HG03103 (cell line): ENCODE measurements around the gene MALSU1.
"Not testable (repeated sequence)": the region's sequence is repeated elsewhere in the genome, so short reads cannot be mapped to it uniquely, and the experiment has no call there.

Source experiments
- ATAC-seq: cut with Tn5 transposase; IDR thresholded peaks from one replicate; pipeline ENCODE4 v1.9.1; 2021; ENCODE audit warnings: low read depth; ENCODE audit not compliant: unreplicated experiment

Gene MALSU1

DNA sequence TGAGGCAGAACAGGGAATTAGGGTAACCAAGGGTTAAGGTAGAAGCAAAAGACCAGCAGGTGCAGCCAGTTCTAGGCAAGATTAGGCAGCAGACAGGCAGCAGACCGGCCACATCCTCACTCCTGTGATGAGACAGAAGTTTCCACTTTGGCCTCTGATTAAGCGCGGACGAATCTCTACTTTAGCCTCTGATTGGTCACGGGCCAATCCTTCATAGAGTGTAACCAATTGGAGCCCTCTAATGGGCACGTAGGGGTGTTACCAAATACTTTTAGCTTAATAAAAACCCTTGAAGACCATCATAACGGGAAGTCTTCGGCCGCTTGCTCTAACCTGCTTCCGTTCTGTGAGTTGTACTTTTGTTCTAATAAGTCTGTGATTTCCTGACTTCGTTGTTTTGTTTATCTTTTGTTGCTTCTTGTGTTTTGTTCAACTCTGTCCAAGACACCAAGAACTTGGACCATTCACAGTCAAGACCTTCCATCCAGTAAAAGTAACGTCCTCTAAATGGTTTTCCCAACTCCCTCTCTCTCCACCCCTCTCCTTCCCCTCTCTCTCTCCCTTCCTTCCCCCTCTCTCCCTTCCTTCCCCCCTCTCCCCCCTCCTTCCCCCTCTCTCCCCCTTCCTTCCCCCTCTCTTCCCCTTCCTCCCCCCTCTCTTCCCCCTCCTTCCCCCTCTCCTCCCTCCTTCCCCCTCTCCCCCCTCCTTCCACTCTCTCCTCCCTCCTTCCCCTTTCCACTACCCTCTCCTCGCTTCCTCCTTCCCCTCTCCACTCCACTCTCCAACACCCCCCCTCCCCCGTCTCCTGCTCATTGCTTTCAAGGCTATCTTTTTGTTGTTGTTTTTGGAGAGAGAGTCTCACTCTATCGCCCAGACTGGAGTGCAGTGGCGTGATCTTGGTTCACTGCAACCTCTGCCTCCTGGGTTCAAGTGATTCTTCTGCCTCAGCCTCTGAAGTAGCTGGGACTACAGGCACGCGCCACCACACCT is 13.2 kb upstream of the MALSU1 start:
- ATAC-seq = no peak

DNA sequence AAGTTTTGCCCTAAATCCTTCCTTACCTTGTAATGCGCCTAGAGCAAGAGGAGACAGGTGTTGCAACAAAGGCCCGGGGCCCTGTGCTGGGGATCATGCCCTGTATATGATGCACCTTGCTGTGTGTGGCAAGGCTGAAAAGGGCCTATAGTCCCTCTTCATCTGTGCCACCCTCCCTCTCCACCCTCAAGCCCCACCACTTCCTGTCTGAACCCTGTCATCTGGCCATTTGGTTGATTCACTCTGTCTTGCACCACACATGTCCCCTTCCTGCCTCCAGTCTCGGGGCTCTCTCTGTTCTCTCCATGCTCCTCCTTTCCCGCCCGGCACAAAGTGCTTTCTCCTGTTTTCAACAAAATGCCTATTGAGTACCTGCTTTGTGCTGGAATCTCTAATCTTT is 11.5 kb upstream of the MALSU1 start:
- no peak for ATAC-seq

DNA sequence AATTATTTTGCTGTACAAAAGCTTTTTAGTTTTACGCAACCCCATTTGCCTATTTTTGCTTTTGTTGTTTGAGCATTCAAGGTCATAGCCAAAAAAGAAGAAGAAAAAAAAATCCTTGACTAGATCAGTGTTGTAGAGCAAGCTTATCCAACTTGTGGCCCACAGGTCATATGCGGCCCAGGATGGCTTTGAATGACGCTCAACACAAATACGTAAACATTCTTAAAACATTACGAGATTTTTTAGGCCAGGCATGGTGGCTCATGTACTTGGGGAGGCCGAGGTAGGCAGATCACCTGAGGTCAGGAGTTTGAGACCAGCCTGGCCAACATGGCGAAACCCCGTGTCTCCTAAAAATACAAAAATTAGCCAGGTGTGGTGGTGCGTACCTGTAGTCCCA is 8.1 kb upstream of the MALSU1 start:
- no peak for ATAC-seq

DNA sequence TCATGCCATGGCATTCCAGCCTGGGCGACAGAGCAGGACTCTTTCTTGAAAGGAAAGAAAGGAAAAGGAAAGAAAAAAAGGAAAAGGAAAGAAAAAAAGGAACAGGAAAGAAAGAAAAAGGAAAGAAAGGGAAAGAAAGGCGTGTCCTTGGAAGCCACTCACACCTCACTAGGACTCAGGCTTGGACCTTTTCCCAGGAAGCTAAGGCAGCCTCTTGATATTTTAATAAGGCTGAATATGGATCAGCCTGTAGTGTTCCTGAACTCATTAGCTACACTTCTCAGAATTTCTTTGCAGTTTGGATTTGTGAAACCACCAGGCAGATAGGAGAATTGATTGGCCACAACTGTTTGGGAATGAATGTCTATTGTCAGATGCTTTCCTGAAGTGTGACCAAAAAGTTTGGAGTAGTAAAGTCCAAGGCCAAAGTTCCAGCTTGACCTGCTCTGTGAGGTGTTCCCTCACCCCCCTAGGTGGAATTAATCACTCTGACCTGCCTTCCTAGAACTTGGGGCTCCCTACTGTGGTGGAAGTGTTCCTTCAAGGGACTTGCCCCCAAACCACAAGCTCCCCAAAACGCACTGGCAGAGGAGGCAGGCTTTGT is 7.1 kb upstream of the MALSU1 start:
- no peak for ATAC-seq

DNA sequence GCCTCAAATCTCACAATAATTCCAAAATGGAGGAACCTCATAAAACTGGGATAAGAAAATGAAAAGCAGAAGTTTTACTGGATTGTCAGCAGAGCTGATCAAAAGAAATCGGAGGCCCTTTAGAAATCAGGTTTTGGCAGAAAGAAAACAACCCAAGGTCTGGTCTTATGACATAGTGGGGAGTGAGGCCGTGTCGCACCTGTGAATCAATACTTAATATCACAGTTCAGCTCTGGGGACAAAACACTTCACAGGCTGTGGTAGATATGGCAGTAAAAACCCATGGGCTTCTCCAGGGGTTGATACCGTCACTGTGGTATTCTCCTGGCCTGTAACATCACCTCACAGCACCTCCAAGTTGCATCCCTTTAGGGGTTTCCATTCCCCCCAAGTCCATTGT is 6.5 kb upstream of the MALSU1 start:
- ATAC-seq = no peak

DNA sequence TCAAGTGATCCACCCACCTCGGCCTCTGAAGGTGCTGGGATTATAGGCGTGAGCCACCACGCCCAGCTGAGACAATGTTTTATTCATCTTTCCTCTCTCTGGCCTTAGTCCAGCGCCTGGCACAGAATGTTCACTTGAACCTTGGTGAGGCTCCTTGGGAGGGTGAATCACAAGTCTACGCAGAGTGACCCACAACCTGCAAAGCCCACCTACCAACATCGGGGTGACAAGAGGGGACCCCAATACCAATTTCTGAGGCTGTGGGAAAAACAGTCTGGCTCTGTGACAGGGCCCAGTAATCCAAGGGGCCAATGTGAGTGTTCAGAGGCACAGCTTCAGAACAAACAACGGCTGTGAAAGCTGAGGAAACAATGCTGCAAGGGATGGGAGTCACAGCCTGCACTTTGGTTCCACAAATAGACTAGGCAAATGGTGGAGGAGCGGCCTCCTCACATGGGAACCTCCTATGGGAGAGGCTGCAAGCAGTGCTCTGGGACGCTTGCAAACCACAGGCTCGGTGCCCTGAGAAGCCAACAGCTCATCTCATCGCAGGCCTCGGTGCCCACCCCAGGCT is 5.6 kb upstream of the MALSU1 start:
- ATAC-seq = no peak

DNA sequence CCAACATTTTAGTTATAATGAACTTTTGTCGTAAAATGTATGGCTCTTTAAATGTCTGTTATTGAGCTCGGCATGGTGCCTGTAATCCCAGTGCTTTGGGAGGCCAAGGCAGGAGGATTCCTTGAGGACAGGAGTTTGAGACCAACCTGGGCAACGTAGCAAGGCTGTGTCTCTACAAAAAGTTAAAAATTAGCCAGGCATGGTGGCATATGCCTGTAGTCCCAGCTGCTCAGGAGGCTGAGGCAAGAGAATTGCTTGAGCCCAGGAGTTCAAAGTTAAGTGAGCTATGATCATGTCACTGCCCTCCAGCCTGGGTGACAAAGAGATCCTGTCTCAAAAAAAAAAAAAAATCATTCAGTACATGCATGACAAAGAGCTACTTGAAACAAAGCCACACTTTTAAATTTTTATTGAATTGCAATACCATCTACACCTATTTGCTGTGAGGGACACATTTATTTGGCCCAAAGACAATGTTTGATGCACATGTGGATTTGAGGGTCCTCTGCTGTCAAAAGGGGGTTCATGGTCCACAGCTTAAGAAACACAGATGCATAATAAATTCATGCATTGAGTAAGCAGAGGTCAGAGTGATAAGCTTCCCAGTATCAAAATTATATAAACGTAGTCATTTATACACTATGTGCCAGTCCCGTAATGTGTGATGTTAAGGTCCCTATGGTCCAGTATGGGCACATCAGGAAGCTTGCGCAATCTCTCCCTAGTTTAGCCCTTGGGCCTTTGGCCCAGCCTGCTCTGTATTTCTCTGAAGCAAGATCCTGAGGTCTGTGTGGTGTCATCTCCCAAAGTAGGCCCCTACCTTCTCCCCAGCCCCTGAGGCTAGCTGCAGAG is 4.4 kb upstream of the MALSU1 start:
- no peak for ATAC-seq

DNA sequence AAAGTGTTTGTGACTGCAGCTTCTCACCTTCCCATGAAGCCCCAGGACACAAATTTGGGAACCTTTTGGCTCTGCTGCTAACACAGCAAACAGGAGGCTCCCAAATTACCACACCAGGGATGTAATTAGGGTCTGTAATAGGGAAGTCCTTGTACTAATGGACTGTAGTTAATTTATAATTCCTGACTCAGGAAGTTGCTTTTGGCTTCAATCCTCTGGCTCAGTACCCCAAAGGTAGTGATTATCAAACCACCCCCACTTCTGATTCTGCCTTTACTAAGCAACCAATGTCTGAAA is 3.8 kb upstream of the MALSU1 start:
- no peak for ATAC-seq

DNA sequence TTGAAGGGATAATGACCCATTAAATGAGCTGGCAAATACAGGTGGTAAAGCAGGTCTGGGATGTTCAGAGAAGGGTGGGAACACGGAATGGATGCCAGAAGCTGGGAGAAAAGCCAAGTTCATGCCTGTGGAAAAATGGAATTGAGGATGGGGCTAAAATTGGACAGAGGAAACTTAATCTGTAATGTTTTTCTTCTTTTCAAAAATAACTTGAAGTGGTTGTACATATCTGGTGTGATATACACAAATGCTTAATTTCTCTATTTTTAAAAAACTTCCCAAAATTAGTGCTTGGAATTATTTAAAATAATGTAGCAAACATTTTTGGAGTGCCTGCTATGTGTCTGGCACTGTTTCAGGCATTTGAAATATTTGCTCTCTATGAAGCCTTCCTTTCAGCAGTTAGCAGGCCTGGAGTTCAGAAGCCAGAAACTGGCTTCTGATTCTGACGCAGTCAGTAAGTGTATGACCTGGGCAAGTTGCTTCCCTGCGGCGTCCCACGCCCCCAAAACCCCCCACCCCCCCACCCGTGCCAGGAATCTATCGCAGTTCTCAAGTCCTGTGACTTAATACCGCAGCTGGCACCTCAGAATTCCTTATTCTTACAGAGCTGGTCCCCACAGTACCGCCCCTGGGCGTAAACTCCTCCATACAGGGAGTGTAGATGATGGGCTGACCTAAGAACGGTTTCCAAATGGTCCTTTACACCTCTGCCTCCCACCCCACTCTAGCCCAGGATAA is 828 bp upstream of the MALSU1 start:
- no peak for ATAC-seq

DNA sequence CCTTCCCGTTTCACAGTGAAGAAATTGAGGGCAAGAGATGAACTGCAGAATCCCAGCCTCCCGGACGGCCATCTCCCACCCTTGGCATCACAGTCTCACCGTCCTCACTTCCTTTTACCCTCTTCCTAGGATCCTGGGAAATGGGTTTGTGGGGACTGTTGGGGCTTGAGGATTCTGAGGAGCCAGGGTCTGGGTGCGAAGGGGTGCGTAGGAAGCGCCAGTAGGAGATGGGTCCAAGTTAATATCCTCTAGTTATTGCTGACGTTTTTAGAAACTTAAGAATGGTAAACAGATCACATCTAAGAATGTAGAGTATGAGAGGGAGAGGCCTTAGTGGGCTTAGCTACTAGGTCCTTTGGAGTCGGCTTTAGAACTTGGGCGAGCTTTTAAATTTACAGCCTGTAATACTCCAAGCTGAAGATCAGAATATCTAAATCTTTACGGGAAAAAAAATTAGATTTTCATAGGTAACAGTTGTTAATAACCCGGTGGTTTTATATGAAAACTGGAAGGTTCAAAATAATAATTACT is 696 bp downstream of the MALSU1 start:
- ATAC-seq = no peak

DNA sequence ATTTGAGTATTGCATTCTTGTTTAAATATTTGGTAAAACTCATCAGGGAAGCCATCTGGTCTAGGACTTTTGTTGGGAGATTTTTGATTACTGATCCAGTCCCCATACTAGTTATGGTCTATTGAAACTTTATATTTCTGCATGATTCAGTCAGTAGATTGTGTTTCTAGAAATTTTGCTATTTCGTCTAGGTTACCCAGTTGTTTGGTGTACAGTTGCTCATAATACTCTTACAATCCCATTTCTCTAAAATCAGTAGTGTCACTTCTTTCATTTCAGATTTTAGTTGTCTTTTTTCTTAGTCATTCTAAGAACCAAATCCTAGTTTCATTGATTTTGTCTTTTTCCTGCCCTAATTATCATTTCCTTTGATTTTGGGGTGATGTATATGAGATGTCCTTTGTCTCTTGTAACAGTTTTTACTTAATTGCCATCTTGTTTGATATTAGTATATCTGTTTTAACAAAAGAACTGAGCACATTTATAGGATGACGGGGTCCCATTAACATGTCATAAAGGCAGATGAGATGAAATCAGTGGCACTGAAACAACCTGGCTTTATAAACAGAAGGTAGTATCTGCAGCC is 7.9 kb downstream of the MALSU1 start:
- ATAC-seq = no peak

DNA sequence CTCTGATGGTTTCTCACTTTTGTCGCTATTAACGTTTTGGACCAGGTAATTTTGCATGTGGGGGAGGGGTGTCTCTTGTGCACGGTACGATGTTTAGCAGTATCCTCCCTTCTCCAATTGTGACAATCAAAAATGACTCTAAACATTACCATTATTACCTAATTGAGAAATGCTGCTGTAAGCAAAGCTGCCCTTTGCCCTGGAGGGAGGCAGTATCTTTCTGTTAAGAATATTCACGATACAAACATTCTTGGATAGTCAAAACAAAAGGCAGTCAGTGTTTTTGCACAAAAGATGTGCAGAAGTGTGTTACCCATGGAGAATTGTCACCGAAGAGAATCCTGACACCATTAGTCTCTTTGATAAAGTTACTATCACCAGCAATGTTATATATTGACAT is 9.6 kb downstream of the MALSU1 start:
- ATAC-seq = no peak

DNA sequence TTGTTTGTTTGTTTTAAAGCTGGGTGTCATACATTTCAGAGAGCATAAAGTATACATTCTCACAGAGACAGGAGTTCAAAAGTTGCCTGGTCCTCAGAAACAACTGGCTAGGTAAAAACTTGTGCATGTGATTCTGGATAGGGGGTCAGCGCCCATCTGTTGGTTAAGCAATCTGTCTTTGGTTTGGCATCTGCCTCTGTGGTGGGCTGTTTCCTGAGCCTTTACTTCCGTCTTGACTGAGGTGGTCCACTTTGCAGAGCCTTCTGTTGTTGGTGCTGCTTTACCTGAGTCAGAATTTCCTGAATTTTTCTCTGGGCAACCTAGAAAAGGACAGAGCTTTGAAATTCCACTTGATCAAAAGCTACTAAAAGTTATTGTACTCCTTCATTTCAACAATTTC is 13.0 kb downstream of the MALSU1 start:
- ATAC-seq = not testable (repeated sequence)

DNA sequence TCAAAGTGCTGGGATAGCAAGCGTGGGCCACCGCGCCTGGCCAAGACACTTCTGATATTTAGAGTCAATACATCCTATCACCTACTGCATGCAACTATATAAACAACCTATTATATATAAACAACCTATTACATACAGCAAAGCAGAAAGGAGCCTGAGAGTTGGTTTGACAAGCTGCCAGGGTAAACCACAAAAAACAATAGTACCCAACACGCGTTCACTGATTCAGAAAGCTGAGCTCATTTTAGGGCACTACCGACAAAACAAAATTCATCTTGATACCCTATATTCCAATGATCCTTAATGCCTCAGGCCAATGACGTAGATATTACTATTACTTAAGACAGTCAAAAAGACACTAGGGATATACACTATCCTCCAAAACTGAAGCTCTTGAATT is 16.2 kb downstream of the MALSU1 start:
- ATAC-seq = no peak

DNA sequence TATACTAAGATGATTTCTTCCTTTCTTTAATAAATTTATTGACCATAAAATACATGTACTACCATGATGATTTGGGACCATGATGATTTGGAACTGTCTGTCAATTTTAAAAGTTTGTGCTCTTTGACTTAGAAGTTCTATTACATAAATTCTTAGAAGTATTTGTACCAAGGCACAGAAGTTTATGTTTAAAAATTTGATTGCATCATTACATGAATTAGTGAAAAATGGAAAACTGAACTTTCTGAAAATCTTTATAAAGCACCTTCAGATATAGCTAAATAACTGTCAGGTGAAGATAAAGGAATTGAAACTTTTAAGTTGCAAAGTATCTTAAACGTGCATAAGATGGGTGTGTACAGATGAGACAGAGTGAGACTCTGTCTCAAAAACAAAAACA is 32.0 kb downstream of the MALSU1 start:
- no peak for ATAC-seq

DNA sequence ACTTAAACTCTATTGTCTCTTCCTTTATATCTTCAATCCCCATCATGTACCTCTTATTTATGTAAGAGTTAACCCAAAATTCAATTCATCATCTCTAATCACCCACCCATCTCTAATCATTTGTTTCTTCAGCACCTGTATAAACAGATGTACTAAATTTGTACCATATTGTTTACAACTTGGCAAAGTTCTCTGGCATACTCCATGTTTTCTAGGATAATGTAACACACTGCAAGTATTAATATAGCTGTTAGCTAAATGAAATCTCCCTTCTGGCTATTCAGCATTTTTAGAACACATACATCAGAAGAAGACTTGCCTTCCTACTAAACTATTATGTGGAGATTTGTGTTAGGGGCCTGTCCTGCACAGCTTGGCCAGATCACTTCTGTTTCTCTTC is 33.1 kb downstream of the MALSU1 start:
- no peak for ATAC-seq

DNA sequence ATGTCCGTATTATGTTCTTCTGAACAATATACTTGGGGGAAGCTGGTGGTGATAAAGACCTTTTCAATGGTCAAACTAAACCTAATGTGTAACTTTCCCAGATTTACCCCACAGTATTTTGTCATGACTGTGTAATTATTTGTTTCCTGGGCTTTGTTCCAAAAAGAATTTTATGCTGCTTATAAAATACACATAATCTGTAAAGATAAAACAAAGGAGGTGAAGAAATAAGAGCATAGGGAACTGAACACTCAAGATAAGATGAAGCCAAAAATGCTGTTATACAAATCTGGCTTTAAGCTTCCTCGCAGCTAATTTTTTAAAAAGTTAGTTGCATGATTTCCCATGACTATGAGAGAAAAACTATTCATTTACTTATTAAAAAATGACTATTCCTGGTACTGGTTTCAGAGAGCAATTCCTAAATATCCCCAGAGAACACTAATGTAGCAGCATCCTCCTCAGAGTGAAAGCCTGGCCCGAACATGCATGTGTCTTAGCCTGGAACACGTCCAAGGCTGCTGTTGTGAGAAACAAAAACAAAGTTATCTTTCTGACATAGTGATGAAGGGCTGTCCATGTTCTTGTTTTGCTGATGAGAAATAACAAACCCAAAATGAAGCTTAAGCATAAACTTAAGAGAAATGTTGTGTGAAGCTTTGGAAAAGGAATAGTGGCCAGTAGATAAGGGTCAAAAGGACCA is 33.9 kb downstream of the MALSU1 start:
- ATAC-seq = no peak

DNA sequence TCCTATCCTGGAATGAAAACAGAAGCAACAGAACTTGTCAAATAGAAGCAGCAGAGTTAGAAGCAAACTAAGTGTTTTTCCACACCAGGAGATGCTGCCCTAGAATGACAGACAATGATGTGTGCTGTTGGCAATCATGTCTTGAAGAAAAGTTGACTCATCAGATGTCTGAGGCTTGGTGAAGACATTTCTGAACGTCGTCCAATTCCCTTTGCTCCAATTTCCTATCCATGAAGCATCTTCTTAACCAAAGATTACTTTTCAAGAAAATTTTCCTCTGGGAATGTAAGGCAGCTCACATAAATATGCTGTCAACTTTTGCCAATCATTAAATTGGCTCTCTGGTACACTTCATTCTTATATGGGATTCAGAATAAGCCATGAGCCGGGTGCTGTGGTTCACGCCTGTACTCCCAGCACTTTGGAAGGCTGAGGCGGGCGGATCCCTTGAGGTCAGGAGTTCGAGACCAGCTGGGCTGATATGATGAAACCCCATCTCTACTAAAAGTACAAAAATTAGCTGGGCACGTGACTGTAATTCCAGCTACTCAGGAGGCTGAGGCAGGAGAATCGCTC is 34.6 kb downstream of the MALSU1 start:
- no peak for ATAC-seq
